K562 (cell line): ENCODE measurements around the gene SANBR. TPM values are rescaled to one million over a fixed set of nuclear protein-coding genes. Genes with fewer than 3 reads are reported as not detected.
A peak's percentile ranks its signal among the peaks of the same experiment; 100 is the strongest.

Source experiments
- ATAC-seq: fragments of 200-7000 bp; cut with Tn5 transposase; 3 replicates; pipeline ENCODE4 v1.9.1; 2020; ENCODE audit warnings: moderate library complexity
- BruUV-seq: library from RNA; stranded (reverse); fragments of 400-500 nt; replicated peaks from 2 replicates; lab custom pipeline; 2021; lab: Mats Ljungman, UMichigan
- CTCF ChIA-PET: fragments of 300-600 bp; formaldehyde crosslinking; extraction: SDS; loops from one replicate; lab custom pipeline; 2021; ENCODE audit warnings: low intra/inter-chr PET ratio; lab: Yijun Ruan, JAX
- POLR2A ChIA-PET: fragments of 300-600, 350-650 bp; sonication (Branson Sonifier 250); formaldehyde crosslinking; extraction: SDS; loops from one replicate; lab custom pipeline; 2021; ENCODE audit warnings: antibody characterized with exemption, inconsistent platforms; lab: Yijun Ruan, JAX
- DNase-seq, 4 experiments: peaks; one replicate each; pipeline versions ENCODE4 v3.0.0 to v3.0.0-alpha.2; 2011 to 2018; ENCODE audit warnings: low spot score in 3 of 4, mixed read lengths in 3 of 4; ENCODE audit errors: extremely low read depth in 1 of 4
- FAIRE-seq: peaks from 2 replicates; lab custom pipeline; 2011; peaks lifted over from hg19 to GRCh38; lab: Jason Lieb, UNC
- H2AFZ ChIP-seq: 2 replicates; pipeline ENCODE4 v1.6.0; 2011; ENCODE audit warnings: low read depth, low read length, control low read depth, inconsistent platforms
- H3K27ac ChIP-seq: fragments of 200-600 bp; 3 replicates; pipeline ENCODE4 v1.8.0; 2011; ENCODE audit warnings: low read depth, mild to moderate bottlenecking, control low read depth, inconsistent platforms, low read length, moderate library complexity, mixed read lengths; ENCODE audit errors: extremely low read depth
- H3K27me3 ChIP-seq, 2 experiments: fragments of 300-600 bp in 1 of 2; 2 replicates in 1 of 2; 3 replicates in 1 of 2; pipeline versions ENCODE4 v1.6.0 to v1.8.0; 2011; ENCODE audit warnings: inconsistent platforms in 2 of 2, low read length in 2 of 2, mild to moderate bottlenecking in 1 of 2, mixed read lengths in 1 of 2, moderate library complexity in 1 of 2; ENCODE audit not compliant: control insufficient read depth in 2 of 2, insufficient read depth in 2 of 2
- H3K36me3 ChIP-seq: fragments of 300-600 bp; 3 replicates; pipeline ENCODE4 v1.8.0; 2011; ENCODE audit warnings: mild to moderate bottlenecking, low read length, inconsistent platforms; ENCODE audit not compliant: control insufficient read depth, insufficient read depth
- H3K4me1 ChIP-seq, 2 experiments: fragments of 200-600 bp in 1 of 2; replicated peaks in 1 of 2; 2 replicates in 1 of 2; 3 replicates in 1 of 2; pipeline versions ENCODE4 v1.5.1 to v1.8.0; 2011; ENCODE audit warnings: inconsistent platforms in 2 of 2, low read length in 2 of 2, mild to moderate bottlenecking in 1 of 2, mixed read lengths in 1 of 2, moderate library complexity in 1 of 2; ENCODE audit not compliant: control insufficient read depth in 2 of 2, insufficient read depth in 2 of 2
- H3K4me2 ChIP-seq: 2 replicates; pipeline ENCODE4 v1.6.1; 2011; ENCODE audit warnings: low read length, control low read depth, inconsistent platforms, mixed read lengths; ENCODE audit not compliant: insufficient read depth
- H3K4me3 ChIP-seq: fragments of 200-600 bp; sonication (generic), shearing (Covaris generic); 2 replicates; pipeline ENCODE4 v1.5.1; 2016; ENCODE audit warnings: control low read depth, inconsistent platforms
- H3K79me2 ChIP-seq: fragments of 200-600 bp; 3 replicates; pipeline ENCODE4 v1.8.0; 2011; ENCODE audit warnings: low read length, inconsistent platforms; ENCODE audit not compliant: control insufficient read depth, insufficient read depth
- H3K9ac ChIP-seq, 2 experiments: 2 replicates each; pipeline versions ENCODE4 v1.6.0 to v1.6.1; 2011; ENCODE audit warnings: low read depth in 2 of 2, low read length in 2 of 2, control low read depth in 1 of 2, inconsistent platforms in 1 of 2, mild to moderate bottlenecking in 1 of 2, mixed read lengths in 1 of 2; ENCODE audit not compliant: insufficient read depth in 1 of 2
- H3K9me1 ChIP-seq: one replicate; pipeline ENCODE4 v1.6.0; 2011; ENCODE audit warnings: inconsistent platforms, mild to moderate bottlenecking, low read length, moderate library complexity; ENCODE audit not compliant: control insufficient read depth, insufficient read depth
- H3K9me3 ChIP-seq: replicated peaks from 2 replicates; pipeline ENCODE4 v1.5.1; 2011; ENCODE audit warnings: low read depth, low read length, inconsistent platforms; ENCODE audit not compliant: control insufficient read depth, insufficient read depth
- H4K20me1 ChIP-seq: replicated peaks from 2 replicates; pipeline ENCODE4 v1.6.1; 2011; ENCODE audit warnings: low read length, inconsistent platforms, mixed read lengths; ENCODE audit not compliant: control insufficient read depth, insufficient read depth
- CLOCK ChIP-seq: fragments of 250-450 bp; sonication (Bioruptor Pico); IDR thresholded peaks from 2 replicates; pipeline ENCODE4 v1.4.0; 2020; ENCODE audit warnings: mild to moderate bottlenecking, moderate library complexity, borderline replicate concordance
- CTBP1 ChIP-seq: fragments of 450-650 bp; IDR thresholded peaks from 2 replicates; pipeline ENCODE4 v1.6.1; 2016; ENCODE audit warnings: borderline replicate concordance
- CXXC5 ChIP-seq: fragments of 250-450 bp; sonication (Bioruptor Pico); IDR thresholded peaks from 2 replicates; pipeline ENCODE4 v1.8.0; 2022; ENCODE audit warnings: inconsistent platforms, mild to moderate bottlenecking, moderate library complexity
- ELK1 ChIP-seq: sonication (generic); formaldehyde crosslinking; IDR thresholded peaks from 2 replicates; pipeline ENCODE4 v1.8.1; 2022; ENCODE audit warnings: missing genetic modification reagents
- HINFP ChIP-seq: fragments of 450-650 bp; conservative IDR thresholded peaks from 2 replicates; pipeline ENCODE4 v1.6.1; 2016; ENCODE audit warnings: missing genetic modification characterization, low read depth, mild to moderate bottlenecking, control low read depth, missing compliant biosample characterization
- NKRF ChIP-seq: fragments of 450-650 bp; IDR thresholded peaks from 2 replicates; pipeline ENCODE4 v1.6.1; 2016; ENCODE audit warnings: borderline replicate concordance
- TSHZ1 ChIP-seq: fragments of 250-450 bp; sonication (Bioruptor Pico); IDR thresholded peaks from 2 replicates; pipeline ENCODE4 v1.4.0; 2020; ENCODE audit warnings: mild to moderate bottlenecking, moderate library complexity
- WGBS: fragments of 100-300 bp; shearing (Covaris generic); methylation state at CpG from one replicate; pipeline ENCODE4 v1.1.6; 2016; ENCODE audit warnings: low coverage, mixed read lengths; ENCODE audit not compliant: insufficient coverage; ENCODE audit errors: missing lambda C conversion rate; 5-methylcytosine and 5-hydroxymethylcytosine counted together
- in situ Hi-C: fragments of 300-500 bp; cut with MboI; formaldehyde crosslinking; loops from 4 replicates; pipeline ENCODE4 v1.15.0; 2018; ENCODE audit warnings: inconsistent platforms, mixed read lengths
- intact Hi-C: fragments of 100-400 bp; cut with micrococcal nuclease; formaldehyde crosslinking; loops from 2 replicates; pipeline ENCODE4 v1.14.2; 2022
- polyA plus RNA-seq, 8 experiments: library from polyadenylated mRNA; depleted of rRNA in 4 of 8; stranded (reverse) in 5 of 8; unstranded in 3 of 8; fragments of >200 nt; fragmentation: Nextera tagmentation in 2 of 8; fragmentation: Illumina TruSeq in 1 of 8; extraction: Ambion mirVana in 2 of 8; extraction: Trizol in 1 of 8; gene quantifications; 2 replicates each; pipeline versions ENCODE4 v1.2.1 to v1.2.3, GENCODE V29; 2011 to 2014; ENCODE audit warnings: inconsistent platforms in 1 of 8, missing spikeins in 1 of 8
- total RNA-seq, 7 experiments: library from RNA; depleted of rRNA in 6 of 7; stranded (reverse); fragments of >200 nt in 6 of 7; fragmentation: Illumina TruSeq in 2 of 7; extraction: Trizol in 2 of 7; gene quantifications; 2 replicates each; pipeline versions ENCODE4 v1.2.1 to v1.2.3, GENCODE V29; 2011 to 2021; ENCODE audit warnings: low replicate concordance in 1 of 7

The SANBR gene
- total and polyA plus RNA-seq, 9 of the 15 experiments (the other 6 are each of a cell fraction or from before 2014, with no cell fraction given) = 1.5 to 7.7 (median 6.2) TPM

- BruUV-seq = no TSS peak
- Histone ChIP-seq H3K4me3 (no peak overlapping the region), H2AFZ (no peak overlapping the region), H3K9me1 (no peaks in the 10 kb centered on the region), H4K20me1 (no peaks in the 10 kb centered on the region), H3K9ac (no peak overlapping the region), H3K27me3 (no peaks in the 10 kb centered on the region), H3K4me2 (no peak overlapping the region), H3K79me2 (no peaks in the 10 kb centered on the region), H3K4me1 (no peaks in the 10 kb centered on the region), H3K36me3 (0 out of 3 replicates have a peak, but pooled peaks cover 2% of the 10 kb centered on the region), H3K9me3 (no peaks in the 10 kb centered on the region)
- intact Hi-C loops = no loop called here
- no peak for ATAC-seq
- CTCF ChIA-PET = no interaction called here
- 94% methylated on average over 1 of the region's 1 CpG for WGBS
- POLR2A ChIA-PET = no interaction called here
- in situ Hi-C loops = no loop called here
- no peak for TF ChIP-seq CXXC5 (CRISPR knock-in tag)
- TF ChIP-seq ELK1 (CRISPR knock-in tag) = no peak
- no peak for TF ChIP-seq NKRF
- TF ChIP-seq TSHZ1 = no peak
- TF ChIP-seq CTBP1 = no peak
- TF ChIP-seq CLOCK (CRISPR knock-in tag) = no peak
- no peak for TF ChIP-seq HINFP (tag)
- TF ChIP-seq, all 486 proteins: peak for 0
- FAIRE-seq = peak; percentile 32
- no peak for DNase-seq
- no peak overlapping the region for H3K27ac ChIP-seq
Observed at GRCh38 chr2:61085883-61086282, 20.2 kb downstream of the SANBR start.
